Ishikawa (cell line): Measurements from ENCODE around the gene LIMS2.

ENCODE experiments used
- CEBPB ChIP-seq: IDR thresholded peaks from 2 replicates; pipeline ENCODE4 v1.6.1; 2012
- CREB1 ChIP-seq: IDR thresholded peaks from 2 replicates; pipeline ENCODE4 v1.6.1; 2012; ENCODE audit warnings: low read depth
- EGR1 ChIP-seq: IDR thresholded peaks from 2 replicates; pipeline ENCODE4 v1.6.1; 2012
- EP300 ChIP-seq: IDR thresholded peaks from 2 replicates; pipeline ENCODE4 v1.6.1; 2012; ENCODE audit warnings: borderline replicate concordance
- FOXM1 ChIP-seq: IDR thresholded peaks from 2 replicates; pipeline ENCODE4 v1.6.1; 2012; ENCODE audit warnings: low read depth, borderline replicate concordance
- MAX ChIP-seq: IDR thresholded peaks from 2 replicates; pipeline ENCODE4 v1.6.1; 2012
- NFIC ChIP-seq: IDR thresholded peaks from 2 replicates; pipeline ENCODE4 v1.6.1; 2012
- RAD21 ChIP-seq: IDR thresholded peaks from 2 replicates; pipeline ENCODE4 v1.6.1; 2012; ENCODE audit warnings: low read depth
- REST ChIP-seq: IDR thresholded peaks from 2 replicates; pipeline ENCODE4 v1.6.1; 2012; ENCODE audit warnings: low read depth, mild to moderate bottlenecking
- TAF1 ChIP-seq: IDR thresholded peaks from 2 replicates; pipeline ENCODE4 v1.6.1; 2012; ENCODE audit warnings: low read depth, mild to moderate bottlenecking
- TCF12 ChIP-seq: IDR thresholded peaks from 2 replicates; pipeline ENCODE4 v1.6.1; 2012; ENCODE audit warnings: low read depth
- TEAD4 ChIP-seq: IDR thresholded peaks from 2 replicates; pipeline ENCODE4 v1.6.1; 2012
- USF1 ChIP-seq: IDR thresholded peaks from 2 replicates; pipeline ENCODE4 v1.6.1; 2012
- YY1 ChIP-seq: IDR thresholded peaks from 2 replicates; pipeline ENCODE4 v1.6.1; 2012; ENCODE audit warnings: low read depth
- ZBTB7A ChIP-seq: IDR thresholded peaks from 2 replicates; pipeline ENCODE4 v1.6.1; 2012; ENCODE audit warnings: low read depth

The LIMS2 gene

GRCh38 chr2:127656569-127657231, 18.6 kb downstream of the LIMS2 start:
- TF ChIP-seq RAD21 (no peak), USF1 (no peak), ZBTB7A (no peak), TEAD4 (no peak), MAX (no peak)

GRCh38 chr2:127655209-127656073, 19.9 kb downstream of the LIMS2 start:
- no peak for TF ChIP-seq EP300
- TF ChIP-seq REST: no peak

GRCh38 chr2:127654838-127655175, 20.5 kb downstream of the LIMS2 start:
- TF ChIP-seq TEAD4: no peak
- TF ChIP-seq USF1: no peak
- TF ChIP-seq NFIC: no peak
- no peak for TF ChIP-seq CREB1
- no peak for TF ChIP-seq MAX
- no peak for TF ChIP-seq FOXM1
- TF ChIP-seq YY1: no peak
- TF ChIP-seq TAF1: no peak
- no peak for TF ChIP-seq EGR1
- TF ChIP-seq ZBTB7A: no peak
- TF ChIP-seq EP300: no peak
- no peak for TF ChIP-seq CEBPB
- TF ChIP-seq REST: no peak
- TF ChIP-seq TCF12: no peak
- TF ChIP-seq RAD21: no peak

GRCh38 chr2:127654084-127654837, 21.1 kb downstream of the LIMS2 start:
- TF ChIP-seq FOXM1 (no peak), ZBTB7A (no peak)

GRCh38 chr2:127653421-127654083, 21.8 kb downstream of the LIMS2 start:
- TF ChIP-seq YY1 (no peak), TCF12 (peak; percentile 32; the same call in 1 of the 2 replicates), EGR1 (peak; percentile 68)

GRCh38 chr2:127652786-127653357, 22.5 kb downstream of the LIMS2 start:
- TF ChIP-seq TCF12 (no peak), TEAD4 (no peak), EGR1 (no peak), RAD21 (no peak), TAF1 (no peak), CREB1 (no peak), FOXM1 (no peak), REST (no peak)
